GM12864 (cell line): ENCODE measurements around the gene WDR48.

ENCODE experiments used
- DNase-seq: peaks from one replicate; pipeline ENCODE4 v3.0.0-alpha.2; 2011; ENCODE audit warnings: low read depth
- H3K4me3 ChIP-seq: 2 replicates; pipeline ENCODE4 v1.5.1; 2011; ENCODE audit warnings: mild to moderate bottlenecking, low read depth, low read length, control low read depth
- CTCF ChIP-seq: IDR thresholded peaks from 2 replicates; pipeline ENCODE4 v1.5.1; 2011; ENCODE audit warnings: low read depth, mild to moderate bottlenecking, moderate library complexity, low read length, control low read depth, inconsistent platforms; ENCODE audit errors: missing control alignments

The WDR48 gene

GRCh38 chr3:39118079-39118478 lies 66.3 kb downstream of the WDR48 start:
- no peak for TF ChIP-seq CTCF
- no peak overlapping the region for H3K4me3 ChIP-seq
- DNase-seq = no peak

GRCh38 chr3:39118931-39119660 lies 67.3 kb downstream of the WDR48 start:
- TF ChIP-seq CTCF = no peak
- no peak for DNase-seq
- no peak overlapping the region for H3K4me3 ChIP-seq

GRCh38 chr3:39121621-39122020 lies 69.8 kb downstream of the WDR48 start:
- no peak overlapping the region for H3K4me3 ChIP-seq
- no peak for TF ChIP-seq CTCF
- DNase-seq = no peak

DNA sequence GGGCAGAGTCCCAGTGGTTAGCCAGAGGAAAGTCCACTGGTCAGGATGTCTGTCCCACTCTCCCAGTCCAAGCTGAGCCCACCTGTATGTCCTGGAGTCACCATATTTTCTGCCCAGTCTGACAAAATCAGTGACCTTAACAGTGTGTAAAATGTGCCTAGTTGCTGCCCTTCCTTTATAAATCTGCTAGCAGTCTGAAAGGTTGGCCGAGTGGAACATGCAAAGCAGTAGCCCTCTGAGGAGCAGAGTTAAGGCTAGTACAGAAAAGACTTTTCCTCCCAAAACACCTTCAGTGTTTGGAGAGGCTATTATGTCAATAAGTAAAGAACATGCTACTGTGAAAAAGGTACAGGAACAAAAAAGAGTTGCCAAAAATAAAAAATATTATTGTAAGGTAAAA lies 71.0 kb downstream of the WDR48 start:
- DNase-seq = no peak
- H3K4me3 ChIP-seq = no peak overlapping the region
- TF ChIP-seq CTCF = no peak

DNA sequence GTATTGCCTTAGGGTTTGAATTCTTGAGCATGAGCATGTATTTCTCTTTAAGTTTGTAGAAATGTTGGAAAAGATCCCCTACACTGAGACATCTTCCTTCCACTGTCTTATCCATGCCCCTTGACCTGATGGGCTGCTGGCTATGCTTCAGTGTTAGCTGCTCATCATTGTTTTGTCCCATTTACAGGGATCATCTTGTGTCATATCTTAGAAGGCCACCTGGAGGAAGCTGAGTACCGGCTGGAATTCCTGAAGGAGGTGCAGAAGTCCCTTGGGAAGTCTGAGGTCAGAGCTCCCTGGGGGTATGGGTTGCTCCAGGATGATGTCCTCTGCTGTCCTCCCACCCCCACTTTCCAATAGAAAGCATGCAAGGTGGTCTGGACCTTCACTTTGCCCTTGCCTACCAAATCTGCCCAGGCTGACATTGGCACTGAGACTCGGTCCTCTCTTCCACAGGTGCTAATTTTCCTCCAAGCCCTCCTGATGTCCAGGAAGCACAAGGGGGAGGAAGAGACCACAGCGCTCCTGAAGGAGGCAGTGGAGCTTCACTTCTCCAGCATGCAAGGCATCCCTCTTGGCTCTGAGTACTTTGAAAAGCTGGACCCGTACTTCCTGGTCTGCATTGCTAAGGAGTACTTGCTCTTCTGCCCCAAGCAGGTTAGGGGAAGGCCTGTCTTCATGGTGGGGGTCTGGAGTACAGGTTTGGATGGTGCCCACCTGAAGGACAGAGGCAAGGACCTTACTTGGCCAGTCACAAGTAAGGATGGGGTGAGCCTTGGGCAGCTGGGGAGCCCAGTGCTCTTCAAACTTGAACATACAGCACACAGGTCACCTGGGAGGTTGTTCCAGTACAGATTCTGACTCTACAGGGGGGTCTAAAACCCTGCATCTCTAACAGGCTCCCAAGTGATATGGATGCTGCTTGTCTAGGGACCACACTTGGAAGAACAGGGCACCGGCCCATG lies 73.3 kb downstream of the WDR48 start:
- TF ChIP-seq CTCF = no peak
- no peak overlapping the region for H3K4me3 ChIP-seq
- no peak for DNase-seq

DNA sequence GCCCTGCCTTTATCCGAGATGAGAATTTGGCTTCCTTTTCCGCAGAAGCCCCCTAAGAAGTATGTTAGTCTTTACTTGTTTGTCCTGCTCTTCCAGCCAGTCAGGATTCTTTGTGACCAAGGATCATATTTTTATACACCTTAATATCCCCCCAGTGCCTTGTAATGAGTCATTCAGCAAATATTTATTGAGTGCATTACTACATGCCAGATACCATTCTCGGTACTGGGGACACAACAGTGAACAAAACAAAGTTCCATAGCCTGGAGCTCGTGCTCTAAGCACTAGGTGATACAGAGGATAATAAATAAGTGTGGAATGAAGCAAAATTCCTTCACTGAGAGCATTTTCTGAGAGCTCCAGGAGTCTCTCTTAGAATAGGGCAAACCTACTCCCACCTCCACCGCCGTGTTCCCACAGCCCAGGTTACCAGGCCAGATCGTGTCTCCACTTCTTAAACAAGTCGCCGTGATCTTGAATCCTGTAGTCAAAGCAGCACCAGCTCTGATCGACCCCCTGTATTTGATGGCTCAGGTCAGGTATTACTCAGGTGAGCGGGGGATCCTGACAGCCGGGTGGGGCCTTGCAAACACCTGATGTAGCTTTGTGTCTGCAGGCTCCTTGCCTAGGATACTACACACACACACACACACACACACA lies 74.2 kb downstream of the WDR48 start:
- DNase-seq = no peak
- H3K4me3 ChIP-seq = no peak overlapping the region
- TF ChIP-seq CTCF = no peak
